CD14-positive monocyte (primary cell): Measurements from ENCODE around the gene PSMD14. TPM values are rescaled to one million over a fixed set of nuclear protein-coding genes. Genes with fewer than 3 reads are reported as not detected.

Source experiments
- DNase-seq, 3 donors: peaks; one replicate each; pipeline ENCODE4 v3.0.0-alpha.2; 2011 to 2022
- H2AFZ ChIP-seq: 2 replicates; pipeline ENCODE4 v1.6.0; 2012; ENCODE audit warnings: mild to moderate bottlenecking, low read depth, low read length, inconsistent platforms; ENCODE audit not compliant: insufficient read depth, poor library complexity, severe bottlenecking
- H3K27ac ChIP-seq, 2 donors: 1 replicate in 1 of 2; 2 replicates in 1 of 2; pipeline ENCODE4 v1.5.1; 2012 to 2013; ENCODE audit warnings: low read length in 2 of 2, control low read depth in 1 of 2, inconsistent platforms in 1 of 2, low read depth in 1 of 2, mild to moderate bottlenecking in 1 of 2
- H3K27me3 ChIP-seq, 2 donors: one replicate each; pipeline versions ENCODE4 v1.6.0 to v1.6.1; 2011 to 2013; ENCODE audit warnings: low read length in 2 of 2; ENCODE audit not compliant: control insufficient read depth in 2 of 2, insufficient read depth in 2 of 2
- H3K36me3 ChIP-seq, 2 donors: replicated peaks in 1 of 2; 1 replicate in 1 of 2; 2 replicates in 1 of 2; pipeline versions ENCODE4 v1.5.1 to v1.6.1; 2012 to 2013; ENCODE audit warnings: low read length in 2 of 2, control low read depth in 1 of 2, inconsistent platforms in 1 of 2, mild to moderate bottlenecking in 1 of 2; ENCODE audit not compliant: insufficient read depth in 2 of 2, control insufficient read depth in 1 of 2
- H3K4me1 ChIP-seq, 2 donors: 1 replicate in 1 of 2; 2 replicates in 1 of 2; pipeline versions ENCODE4 v1.5.1 to v1.6.1; 2012 to 2013; ENCODE audit warnings: low read length in 2 of 2, control low read depth in 1 of 2, inconsistent platforms in 1 of 2, mild to moderate bottlenecking in 1 of 2, moderate library complexity in 1 of 2; ENCODE audit not compliant: insufficient read depth in 2 of 2, control insufficient read depth in 1 of 2
- H3K4me2 ChIP-seq: replicated peaks from 2 replicates; pipeline ENCODE3; 2012; ENCODE audit warnings: low read length, moderate library complexity, mild to moderate bottlenecking; ENCODE audit not compliant: poor library complexity, severe bottlenecking; ENCODE audit errors: extremely low read depth
- H3K4me3 ChIP-seq, 3 experiments: fragments of 200-600 bp in 1 of 3; sonication (generic) in 1 of 3; replicated peaks in 1 of 3; 1 replicate in 2 of 3; 2 replicates in 1 of 3; pipeline ENCODE4 v1.5.1; 2011 to 2013; ENCODE audit warnings: low read length in 3 of 3, mild to moderate bottlenecking in 3 of 3, control low read depth in 2 of 3, low read depth in 2 of 3, inconsistent platforms in 1 of 3, moderate library complexity in 1 of 3
- H3K79me2 ChIP-seq: 2 replicates; pipeline ENCODE4 v1.6.0; 2012; ENCODE audit warnings: mild to moderate bottlenecking, control low read depth, inconsistent platforms, low read length, moderate library complexity; ENCODE audit not compliant: insufficient read depth
- H3K9ac ChIP-seq: 2 replicates; pipeline ENCODE4 v1.6.0; 2017; ENCODE audit warnings: low read length, mild to moderate bottlenecking; ENCODE audit not compliant: insufficient read depth, poor library complexity, severe bottlenecking
- H3K9me3 ChIP-seq, 2 donors: replicated peaks in 1 of 2; 1 replicate in 1 of 2; 2 replicates in 1 of 2; pipeline versions ENCODE4 v1.5.1 to v1.6.1; 2012 to 2013; ENCODE audit warnings: low read length in 2 of 2, control low read depth in 1 of 2; ENCODE audit not compliant: control insufficient read depth in 1 of 2, insufficient read depth in 1 of 2
- H4K20me1 ChIP-seq: 2 replicates; pipeline ENCODE4 v1.6.0; 2012; ENCODE audit warnings: mild to moderate bottlenecking, low read length, control low read depth, moderate library complexity; ENCODE audit not compliant: insufficient read depth
- H3K27ac Mint-ChIP-seq, 7 donors: one replicate each; pipeline ENCODE4 v1.8.0; 2020; ENCODE audit warnings: mild to moderate bottlenecking in 7 of 7, mixed read lengths in 7 of 7, moderate library complexity in 6 of 7, inconsistent platforms in 2 of 7
- H3K27me3 Mint-ChIP-seq, 3 donors: one replicate each; pipeline ENCODE4 v1.8.0; 2021 to 2022; ENCODE audit warnings: low read depth in 3 of 3, mild to moderate bottlenecking in 3 of 3, mixed read lengths in 3 of 3, moderate library complexity in 3 of 3, inconsistent platforms in 1 of 3
- H3K36me3 Mint-ChIP-seq, 2 donors: one replicate each; pipeline ENCODE4 v1.8.0; 2020; ENCODE audit warnings: mixed read lengths in 2 of 2, inconsistent platforms in 1 of 2, mild to moderate bottlenecking in 1 of 2
- H3K4me1 Mint-ChIP-seq: one replicate; pipeline ENCODE4 v1.8.0; 2020; ENCODE audit warnings: mild to moderate bottlenecking, mixed read lengths
- H3K4me3 Mint-ChIP-seq, 2 donors: one replicate each; pipeline ENCODE4 v1.8.0; 2020; ENCODE audit warnings: mild to moderate bottlenecking in 2 of 2, mixed read lengths in 2 of 2, moderate library complexity in 1 of 2
- H3K9me3 Mint-ChIP-seq, 7 donors: one replicate each; pipeline ENCODE4 v1.8.0; 2020 to 2022; ENCODE audit warnings: mixed read lengths in 7 of 7, mild to moderate bottlenecking in 6 of 7, moderate library complexity in 6 of 7, inconsistent platforms in 2 of 7
- WGBS: methylation state at CpG from one replicate; pipeline ENCODE4 v1.1.5; 2013; ENCODE audit warnings: missing lambda C conversion rate; ENCODE audit not compliant: insufficient coverage; 5-methylcytosine and 5-hydroxymethylcytosine counted together
- intact Hi-C, 2 donors: fragments of 100-400 bp; cut with micrococcal nuclease; formaldehyde crosslinking; loops; one replicate each; pipeline versions ENCODE4 v1.15.0 to v1.15.1; 2023
- polyA plus RNA-seq, 3 donors: library from polyadenylated mRNA; depleted of rRNA in 1 of 3; unstranded in 2 of 3; stranded (reverse) in 1 of 3; fragments of 300-500 nt in 2 of 3; fragments of >200 nt in 1 of 3; fragmentation: Illumina TruSeq in 2 of 3; gene quantifications; 1 replicate in 2 of 3; 2 replicates in 1 of 3; pipeline ENCODE4 v1.2.3, GENCODE V29; 2012 to 2021
- TF ChIP-seq, protein P1 (sequence below): fragments of 200-600 bp; IDR thresholded peaks from one replicate; pipeline ENCODE4 v1.8.0; 2022; ENCODE audit warnings: antibody characterized with exemption, mild to moderate bottlenecking

The PSMD14 gene
- polyA plus RNA-seq, 3 donors = 8.7 to 37.8 (median 29.3) TPM

DNA sequence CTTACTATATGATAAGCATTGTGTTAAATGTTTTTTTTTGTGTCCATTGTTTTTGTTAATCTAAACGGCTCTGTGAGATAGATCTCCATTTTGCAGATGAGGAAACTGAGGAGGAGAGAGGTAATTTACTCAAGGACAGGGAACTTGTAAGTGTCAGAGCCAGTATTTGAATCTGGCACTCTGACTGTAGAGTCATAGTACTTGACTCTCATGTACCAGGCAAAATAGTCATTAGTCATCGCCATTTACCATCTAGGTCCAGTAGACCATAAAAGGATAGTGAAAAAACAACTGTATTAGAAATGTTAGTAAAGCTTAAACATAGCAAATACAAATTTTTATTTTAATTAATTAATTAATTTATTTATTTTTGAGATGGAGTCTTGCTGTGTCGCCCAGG, 4.8 kb downstream of the PSMD14 start:
- Histone ChIP-seq H3K27ac (no peak overlapping the region), H3K27me3 (no peaks in the 10 kb centered on the region), H3K36me3 (peaks cover 2 to 10% of the 10 kb centered on the region in 2 donors), H3K4me1 (peaks cover 13 to 22% of the 10 kb centered on the region in 2 donors), H3K9ac (no peak overlapping the region), H3K4me3 (no peak overlapping the region), H2AFZ (no peak overlapping the region), H4K20me1 (no peaks in the 10 kb centered on the region), H3K79me2 (peaks cover 90% of the 10 kb centered on the region), H3K4me2 (no peak overlapping the region), H3K9me3 (no peaks in the 10 kb centered on the region)
- Mint-ChIP-seq H3K9me3 (no peaks in the 10 kb centered on the region), H3K36me3 (peaks cover 17 to 26% of the 10 kb centered on the region in 2 donors), H3K27ac (no peak overlapping the region), H3K27me3 (no peaks in the 10 kb centered on the region), H3K4me3 (no peak overlapping the region), H3K4me1 (peaks cover 29% of the 10 kb centered on the region)
- WGBS = no CpG with 5 or more reads among the region's 3 CpGs
- intact Hi-C loops = no loop called here
- no peak for DNase-seq
- TF ChIP-seq, protein P1, sequence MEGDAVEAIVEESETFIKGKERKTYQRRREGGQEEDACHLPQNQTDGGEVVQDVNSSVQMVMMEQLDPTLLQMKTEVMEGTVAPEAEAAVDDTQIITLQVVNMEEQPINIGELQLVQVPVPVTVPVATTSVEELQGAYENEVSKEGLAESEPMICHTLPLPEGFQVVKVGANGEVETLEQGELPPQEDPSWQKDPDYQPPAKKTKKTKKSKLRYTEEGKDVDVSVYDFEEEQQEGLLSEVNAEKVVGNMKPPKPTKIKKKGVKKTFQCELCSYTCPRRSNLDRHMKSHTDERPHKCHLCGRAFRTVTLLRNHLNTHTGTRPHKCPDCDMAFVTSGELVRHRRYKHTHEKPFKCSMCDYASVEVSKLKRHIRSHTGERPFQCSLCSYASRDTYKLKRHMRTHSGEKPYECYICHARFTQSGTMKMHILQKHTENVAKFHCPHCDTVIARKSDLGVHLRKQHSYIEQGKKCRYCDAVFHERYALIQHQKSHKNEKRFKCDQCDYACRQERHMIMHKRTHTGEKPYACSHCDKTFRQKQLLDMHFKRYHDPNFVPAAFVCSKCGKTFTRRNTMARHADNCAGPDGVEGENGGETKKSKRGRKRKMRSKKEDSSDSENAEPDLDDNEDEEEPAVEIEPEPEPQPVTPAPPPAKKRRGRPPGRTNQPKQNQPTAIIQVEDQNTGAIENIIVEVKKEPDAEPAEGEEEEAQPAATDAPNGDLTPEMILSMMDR = no peak

DNA sequence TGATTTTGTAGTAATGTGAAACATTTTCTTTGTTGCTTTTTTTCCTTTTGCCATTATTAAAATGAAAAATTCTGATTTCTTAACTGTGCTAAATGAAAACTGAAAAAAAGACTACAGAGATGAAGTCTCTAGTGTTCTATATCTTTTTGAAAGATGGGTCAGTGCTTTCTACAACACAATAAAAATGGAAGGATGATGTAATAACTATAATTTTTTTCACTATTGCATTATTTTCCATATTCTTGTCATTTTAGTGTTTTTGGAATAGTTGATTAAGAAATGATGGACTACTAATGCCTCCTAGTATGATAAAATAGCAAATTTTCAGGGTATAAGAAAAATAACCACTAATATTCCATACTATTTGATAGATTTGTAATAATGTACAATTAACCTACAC, 7.2 kb downstream of the PSMD14 start:
- peaks cover 14% of the 10 kb centered on the region for H3K4me1 Mint-ChIP-seq
- no peak overlapping the region for H3K27ac Mint-ChIP-seq
- no peak overlapping the region for H3K4me2 ChIP-seq
- H3K4me3 Mint-ChIP-seq = no peak overlapping the region
- no peak overlapping the region for H2AFZ ChIP-seq
- TF ChIP-seq, protein P1 = no peak
- H3K4me3 ChIP-seq = no peak overlapping the region
- H4K20me1 ChIP-seq = no peaks in the 10 kb centered on the region
- no peak for DNase-seq
- peaks cover 17 to 35% of the 10 kb centered on the region in 2 donors for H3K36me3 Mint-ChIP-seq
- peaks cover 2 to 15% of the 10 kb centered on the region in 2 donors for H3K36me3 ChIP-seq
- H3K9me3 ChIP-seq = no peaks in the 10 kb centered on the region
- H3K27me3 ChIP-seq = no peaks in the 10 kb centered on the region
- peaks cover 80% of the 10 kb centered on the region for H3K79me2 ChIP-seq
- no peaks in the 10 kb centered on the region for H3K9me3 Mint-ChIP-seq
- no peak overlapping the region for H3K27ac ChIP-seq
- no peaks in the 10 kb centered on the region for H3K27me3 Mint-ChIP-seq
- H3K9ac ChIP-seq = no peak overlapping the region
- peaks cover 0 to 5% of the 10 kb centered on the region in 2 donors for H3K4me1 ChIP-seq
- intact Hi-C loops = no loop called here
